RWPE2 (cell line): ENCODE results near the gene CATSPERB.

ENCODE experiments used
- ATAC-seq: fragments of 200-7000 bp; cut with Tn5 transposase; 3 replicates; pipeline ENCODE4 v1.9.1; 2021; ENCODE audit warnings: low read depth
- DNase-seq: peaks from one replicate; pipeline ENCODE4 v3.0.0-alpha.2; 2020; ENCODE audit warnings: low spot score
- H3K27ac ChIP-seq: fragments of 450-650 bp; 2 replicates; pipeline ENCODE4 v1.5.1; 2017; ENCODE audit warnings: mild to moderate bottlenecking; ENCODE audit not compliant: poor library complexity, severe bottlenecking
- H3K27me3 ChIP-seq: fragments of 250-450 bp; sonication (Bioruptor Pico); 2 replicates; pipeline ENCODE4 v1.5.1; 2021; ENCODE audit warnings: mild to moderate bottlenecking, moderate library complexity; ENCODE audit not compliant: insufficient read depth, poor library complexity, severe bottlenecking
- H3K36me3 ChIP-seq: fragments of 250-450 bp; sonication (Bioruptor Pico); 2 replicates; pipeline ENCODE4 v1.5.1; 2020; ENCODE audit warnings: low read depth, mild to moderate bottlenecking, moderate library complexity
- H3K4me1 ChIP-seq: fragments of 250-450 bp; sonication (Bioruptor Pico); 2 replicates; pipeline ENCODE4 v1.5.1; 2021; ENCODE audit warnings: mild to moderate bottlenecking, moderate library complexity; ENCODE audit not compliant: insufficient read depth, poor library complexity, severe bottlenecking
- H3K4me3 ChIP-seq: fragments of 250-450 bp; sonication (Bioruptor Pico); 2 replicates; pipeline ENCODE4 v1.5.1; 2021; ENCODE audit warnings: mild to moderate bottlenecking, moderate library complexity; ENCODE audit not compliant: severe bottlenecking
- H3K9me3 ChIP-seq: fragments of 250-450 bp; sonication (Bioruptor Pico); 2 replicates; pipeline ENCODE4 v1.5.1; 2021; ENCODE audit warnings: mild to moderate bottlenecking, moderate library complexity; ENCODE audit not compliant: severe bottlenecking
- CTCF ChIP-seq: fragments of 450-650 bp; IDR thresholded peaks from one replicate; pipeline ENCODE4 v1.5.1; 2017; ENCODE audit warnings: mild to moderate bottlenecking, moderate library complexity; ENCODE audit not compliant: poor library complexity, severe bottlenecking

Gene CATSPERB

GRCh38 chr14:91770185-91770584 lies 38.3 kb upstream of the CATSPERB start:
- no peaks in the 10 kb centered on the region for H3K36me3 ChIP-seq
- peak; percentile 38; the same call in 1 of the 3 replicates for ATAC-seq
- H3K27ac ChIP-seq: no peak overlapping the region
- no peak for TF ChIP-seq CTCF
- H3K4me3 ChIP-seq: no peak overlapping the region
- H3K9me3 ChIP-seq: no peaks in the 10 kb centered on the region
- no peaks in the 10 kb centered on the region for H3K4me1 ChIP-seq
- DNase-seq: no peak
- no peaks in the 10 kb centered on the region for H3K27me3 ChIP-seq

- no peak for TF ChIP-seq CTCF
- Histone ChIP-seq H3K4me1 (peaks cover 23% of the 10 kb centered on the region), H3K36me3 (no peaks in the 10 kb centered on the region), H3K4me3 (no peak overlapping the region), H3K27me3 (no peaks in the 10 kb centered on the region), H3K27ac (peak overlapping the region; percentile 87), H3K9me3 (no peaks in the 10 kb centered on the region)
- DNase-seq (no peak), ATAC-seq (peak; percentile 84)
Observed at GRCh38 chr14:91755570-91756295, 23.8 kb upstream of the CATSPERB start.

- no peak for TF ChIP-seq CTCF
- ATAC-seq (no peak), DNase-seq (no peak)
- Histone ChIP-seq H3K4me3 (no peak overlapping the region), H3K4me1 (peaks cover 26% of the 10 kb centered on the region), H3K27me3 (no peaks in the 10 kb centered on the region), H3K27ac (peak overlapping the region; percentile 87), H3K36me3 (no peaks in the 10 kb centered on the region), H3K9me3 (no peaks in the 10 kb centered on the region)
Observed at GRCh38 chr14:91754819-91755218, 22.9 kb upstream of the CATSPERB start.

- no peak for DNase-seq
- no peak overlapping the region for H3K27ac ChIP-seq
- no peaks in the 10 kb centered on the region for H3K27me3 ChIP-seq
- ATAC-seq: no peak
- no peak overlapping the region for H3K4me3 ChIP-seq
- no peaks in the 10 kb centered on the region for H3K9me3 ChIP-seq
- peaks cover 28% of the 10 kb centered on the region for H3K4me1 ChIP-seq
- no peak for TF ChIP-seq CTCF
- H3K36me3 ChIP-seq: no peaks in the 10 kb centered on the region
Observed at GRCh38 chr14:91754185-91754584, 22.3 kb upstream of the CATSPERB start.

- ATAC-seq: peak; percentile 62
- Histone ChIP-seq H3K27me3 (no peaks in the 10 kb centered on the region), H3K4me3 (no peak overlapping the region), H3K27ac (no peak overlapping the region), H3K4me1 (peaks cover 28% of the 10 kb centered on the region), H3K9me3 (no peaks in the 10 kb centered on the region), H3K36me3 (no peaks in the 10 kb centered on the region)
- no peak for DNase-seq
- no peak for TF ChIP-seq CTCF
Observed at GRCh38 chr14:91753501-91754128, 21.7 kb upstream of the CATSPERB start.
